PFSK-1 (cell line): ENCODE measurements around the gene ARPP19.
A peak's percentile ranks its signal among the peaks of the same experiment; 100 is the strongest.

ENCODE experiments used
- FOXP2 ChIP-seq: optimal IDR thresholded peaks from 2 replicates; pipeline ENCODE3; 2011; ENCODE audit warnings: borderline replicate concordance, control low read depth, inconsistent platforms; ENCODE audit not compliant: insufficient read depth; ENCODE audit errors: extremely low read length, extremely low read depth
- POLR2AphosphoS5 ChIP-seq: IDR thresholded peaks from 2 replicates; pipeline ENCODE4 v1.6.1; 2012; ENCODE audit warnings: low read depth, mild to moderate bottlenecking, control low read depth, low read length, moderate library complexity
- REST ChIP-seq, 2 experiments: IDR thresholded peaks; 2 replicates each; pipeline versions ENCODE4 v1.6.1 to v1.8.0; 2011 to 2012; ENCODE audit warnings: low read depth in 2 of 2, low read length in 2 of 2, control low read depth in 1 of 2, inconsistent platforms in 1 of 2, mild to moderate bottlenecking in 1 of 2, moderate library complexity in 1 of 2; ENCODE audit not compliant: insufficient read depth in 1 of 2
- SIN3A ChIP-seq: IDR thresholded peaks from 2 replicates; pipeline ENCODE4 v1.6.1; 2012; ENCODE audit warnings: mild to moderate bottlenecking, low read length, moderate library complexity, borderline replicate concordance; ENCODE audit not compliant: insufficient read depth
- TAF1 ChIP-seq: IDR thresholded peaks from 2 replicates; pipeline ENCODE4 v1.6.1; 2012; ENCODE audit warnings: low read length, control low read depth, borderline replicate concordance; ENCODE audit not compliant: insufficient read depth

Gene ARPP19

GRCh38 chr15:52546031-52546751 lies 22.6 kb downstream of the ARPP19 start:
- TF ChIP-seq SIN3A (no peak), POLR2AphosphoS5 (0 out of 2 replicates have a peak, but pooled peaks have one; percentile 8)

GRCh38 chr15:52540374-52541012 lies 28.3 kb downstream of the ARPP19 start:
- TF ChIP-seq POLR2AphosphoS5: no peak
- TF ChIP-seq TAF1: no peak
- no peak for TF ChIP-seq REST (IDR thresholded peaks at IDR 0.05; ENCODE audit: insufficient read depth in 1 of 2, low read depth in 2 of 2, low read length in 2 of 2)

- TF ChIP-seq POLR2AphosphoS5 (no peak), FOXP2 (no peak), TAF1 (no peak), SIN3A (no peak), REST (IDR thresholded peaks at IDR 0.05; ENCODE audit: insufficient read depth in 1 of 2, low read depth in 2 of 2, low read length in 2 of 2) (no peak)
Observed at GRCh38 chr15:52537459-52537858, 31.4 kb downstream of the ARPP19 start.

- no peak for TF ChIP-seq SIN3A
- no peak for TF ChIP-seq REST (IDR thresholded peaks at IDR 0.05; ENCODE audit: insufficient read depth in 1 of 2, low read depth in 2 of 2, low read length in 2 of 2)
- no peak for TF ChIP-seq POLR2AphosphoS5
- no peak for TF ChIP-seq TAF1
- no peak for TF ChIP-seq FOXP2
Observed at GRCh38 chr15:52532427-52532826, 36.4 kb downstream of the ARPP19 start.

GRCh38 chr15:52529940-52530339 lies 38.9 kb downstream of the ARPP19 start:
- no peak for TF ChIP-seq SIN3A
- TF ChIP-seq FOXP2: no peak

- no peak for TF ChIP-seq TAF1
- no peak for TF ChIP-seq POLR2AphosphoS5
- no peak for TF ChIP-seq FOXP2
- TF ChIP-seq SIN3A: no peak
- no peak for TF ChIP-seq REST (IDR thresholded peaks at IDR 0.05; ENCODE audit: insufficient read depth in 1 of 2, low read depth in 2 of 2, low read length in 2 of 2)
Observed at GRCh38 chr15:52529341-52529924, 39.4 kb downstream of the ARPP19 start.
